Measurements from ENCODE around the gene SH3BP1. TPM values are rescaled to one million over a fixed set of nuclear protein-coding genes. Genes with fewer than 3 reads are reported as not detected.

SH3BP1 gene
- total and polyA plus RNA-seq, 9 of the 15 experiments (the other 6 are each of a cell fraction or from before 2014, with no cell fraction given): 0.10 to 36.2 (median 10.4) TPM

DNA sequence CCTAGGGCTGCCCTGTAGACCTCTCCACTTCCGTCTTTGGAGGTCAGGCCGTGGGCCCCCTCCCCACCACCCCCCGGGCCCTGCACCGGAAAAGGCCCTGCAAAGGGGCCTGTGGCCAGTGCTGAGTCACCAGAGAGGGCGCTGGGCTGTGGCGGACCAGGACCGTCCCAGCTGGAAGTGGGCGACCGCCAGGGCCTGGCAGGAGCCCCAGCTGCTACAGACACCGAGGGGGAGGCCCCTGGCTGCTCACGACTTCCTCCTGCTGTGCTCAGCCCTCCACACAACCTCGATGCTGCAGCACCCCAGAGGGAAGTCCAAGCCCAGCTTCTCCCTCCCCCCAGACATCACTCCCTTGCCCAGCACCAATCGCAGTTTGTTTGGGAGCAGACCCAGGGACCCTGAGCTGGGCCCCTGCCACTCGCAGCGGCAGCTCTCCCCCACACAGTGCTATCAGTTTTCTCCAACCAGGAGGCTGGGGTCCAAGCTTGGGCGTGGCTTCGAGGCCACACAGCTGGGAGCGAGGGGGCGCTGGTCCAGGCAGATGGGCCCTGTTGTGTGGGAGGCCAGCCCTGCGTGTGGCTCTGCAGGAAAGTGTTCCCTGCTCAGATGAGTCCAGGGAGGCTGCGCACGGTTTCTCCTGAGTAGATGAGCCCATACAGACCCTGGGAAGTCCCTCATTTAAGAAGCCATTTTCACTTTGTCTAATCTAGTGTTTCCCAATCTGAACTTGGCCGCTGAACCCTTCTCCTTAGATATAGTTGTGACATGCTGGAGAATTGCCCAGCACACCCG lies 5.6 kb upstream of the SH3BP1 start (continued):
- TF ChIP-seq ARID3A (IDR thresholded peaks at IDR 0.05; ENCODE audit: borderline replicate concordance, low read depth, low read length) (no peak), RNF2 (IDR thresholded peaks at IDR 0.05) (peak; percentile 15; the same call in 1 of the 2 replicates), FIP1L1 (IDR thresholded peaks at IDR 0.05; ENCODE audit: low read depth, low read length, poor library complexity, severe bottlenecking) (no peak), SIN3B (IDR thresholded peaks at IDR 0.05; ENCODE audit: low read depth) (no peak), PHTF2 (CRISPR knock-in tag; IDR thresholded peaks at IDR 0.05) (no peak), TAL1 (IDR thresholded peaks at IDR 0.05) (peak; percentile 14; the same call in 1 of the 2 replicates), RBBP5 (IDR thresholded peaks at IDR 0.05; ENCODE audit: borderline replicate concordance, insufficient read depth, low read length, poor library complexity, severe bottlenecking) (peak; percentile 10), TRIM25 (IDR thresholded peaks at IDR 0.05; ENCODE audit: borderline replicate concordance) (no peak), CCNT2 (IDR thresholded peaks at IDR 0.05; ENCODE audit: borderline replicate concordance, extremely low read depth, insufficient read length, low read depth, low read length) (peak; percentile 28), ZNF146 (CRISPR knock-in tag; IDR thresholded peaks at IDR 0.05; ENCODE audit: unreplicated experiment) (no peak), ATF3 (IDR thresholded peaks at IDR 0.05) (0 out of 2 replicates have a peak, but pooled peaks have one; percentile 36), ATF3 (CRISPR knock-in tag; conservative IDR thresholded peaks at IDR 0.05) (no peak), RBM25 (IDR thresholded peaks at IDR 0.05; ENCODE audit: low read depth, low read length, severe bottlenecking) (no peak), SRSF3 (IDR thresholded peaks at IDR 0.05; ENCODE audit: insufficient read depth, low read length) (no peak), SRSF9 (IDR thresholded peaks at IDR 0.05; ENCODE audit: borderline replicate concordance, low read depth, low read length) (no peak), DACH1 (IDR thresholded peaks at IDR 0.05; ENCODE audit: partially characterized antibody) (peak; percentile 74), ZNF347 (CRISPR knock-in tag; IDR thresholded peaks at IDR 0.05; ENCODE audit: low read depth) (no peak), CCAR2 (IDR thresholded peaks at IDR 0.05; ENCODE audit: low read depth, low read length) (no peak), NCOA1 (IDR thresholded peaks at IDR 0.05; ENCODE audit: low read depth) (no peak), RB1 (IDR thresholded peaks at IDR 0.05; ENCODE audit: low read depth) (0 out of 2 replicates have a peak, but pooled peaks have one; percentile 17), ZNF583 (CRISPR knock-in tag; IDR thresholded peaks at IDR 0.05) (no peak), FOSL1 (tag; conservative IDR thresholded peaks at IDR 0.05) (peak; percentile 52; the same call in 1 of the 2 replicates), ETV1 (tag; conservative IDR thresholded peaks at IDR 0.05; ENCODE audit: low read depth) (0 out of 2 replicates have a peak, but pooled peaks have one; percentile 43), ASH1L (IDR thresholded peaks at IDR 0.05; ENCODE audit: borderline replicate concordance, low read depth, partially characterized antibody) (no peak)
